ENCODE data around the gene ZNF784. TPM values are rescaled to one million over a fixed set of nuclear protein-coding genes. Genes with fewer than 3 reads are reported as not detected.

Gene ZNF784
- polyA plus RNA-seq, 2 of the 4 experiments (the other 2 are of a cell fraction), result 3.5 to 6.6 TPM

GRCh38 chr19:55638864-55639359 is 14.5 kb upstream of the ZNF784 start:
- DNase-seq (ENCODE audit: low read depth in 1 of 2, low spot score in 1 of 2) (peak; percentile 67 to 87), FAIRE-seq (no peak), ATAC-seq (peak in 1 of 2 experiments; percentile 15; a peak in 3 of 6 replicates)
- Histone ChIP-seq H3K27ac (no peak overlapping the region), H3K4me3 (no peak overlapping the region), H3K4me2 (no peak overlapping the region), H3K9me3 (no peaks in the 10 kb centered on the region), H3K4me1 (peaks cover 28% of the 10 kb centered on the region)
- ChIA-PET CTCF (interaction anchor here (0.6 to 24.9 kb wide), 13 partner anchors 7 to 975 kb away, joined by 3 to 363 read pairs (median 4); partner anchors contain the start of genes CCDC106 and ZNF784), POLR2A (interaction anchor here (0.6 to 3.4 kb wide), 5 partner anchors 14 to 428 kb away, joined by 3 to 20 read pairs (median 5); partner anchors contain the start of genes FIZ1, U2AF2 and ZNF784)
- TF ChIP-seq RAD21 (conservative IDR thresholded peaks at IDR 0.05 in 1 of 2, IDR thresholded peaks at IDR 0.05 in 1 of 2), result peak in 1 of 2 experiments; percentile 15; a peak in 1 of 5 replicates
- no peak for TF ChIP-seq REST (IDR thresholded peaks at IDR 0.05)
- TF ChIP-seq, protein P1, sequence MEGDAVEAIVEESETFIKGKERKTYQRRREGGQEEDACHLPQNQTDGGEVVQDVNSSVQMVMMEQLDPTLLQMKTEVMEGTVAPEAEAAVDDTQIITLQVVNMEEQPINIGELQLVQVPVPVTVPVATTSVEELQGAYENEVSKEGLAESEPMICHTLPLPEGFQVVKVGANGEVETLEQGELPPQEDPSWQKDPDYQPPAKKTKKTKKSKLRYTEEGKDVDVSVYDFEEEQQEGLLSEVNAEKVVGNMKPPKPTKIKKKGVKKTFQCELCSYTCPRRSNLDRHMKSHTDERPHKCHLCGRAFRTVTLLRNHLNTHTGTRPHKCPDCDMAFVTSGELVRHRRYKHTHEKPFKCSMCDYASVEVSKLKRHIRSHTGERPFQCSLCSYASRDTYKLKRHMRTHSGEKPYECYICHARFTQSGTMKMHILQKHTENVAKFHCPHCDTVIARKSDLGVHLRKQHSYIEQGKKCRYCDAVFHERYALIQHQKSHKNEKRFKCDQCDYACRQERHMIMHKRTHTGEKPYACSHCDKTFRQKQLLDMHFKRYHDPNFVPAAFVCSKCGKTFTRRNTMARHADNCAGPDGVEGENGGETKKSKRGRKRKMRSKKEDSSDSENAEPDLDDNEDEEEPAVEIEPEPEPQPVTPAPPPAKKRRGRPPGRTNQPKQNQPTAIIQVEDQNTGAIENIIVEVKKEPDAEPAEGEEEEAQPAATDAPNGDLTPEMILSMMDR (IDR thresholded peaks at IDR 0.05), result peak; percentile 54
- 0 out of 3 replicates have a peak, but pooled peaks have one; percentile 9 for TF ChIP-seq SMC3 (IDR thresholded peaks at IDR 0.05)
- TF ChIP-seq ZC3H11A (IDR thresholded peaks at IDR 0.05), result no peak
- TF ChIP-seq CEBPB (IDR thresholded peaks at IDR 0.05), result no peak
- TF ChIP-seq MAX (IDR thresholded peaks at IDR 0.05), result peak; percentile 43; the same call in 1 of the 2 replicates
- 82% methylated on average over 6 of the region's 6 CpGs for WGBS (ENCODE audit: missing lambda C conversion rate)

GRCh38 chr19:55637534-55637933 is 13.2 kb upstream of the ZNF784 start:
- WGBS (ENCODE audit: missing lambda C conversion rate), result 68% methylated on average over 11 of the region's 11 CpGs
- no peak overlapping the region for H3K4me2 ChIP-seq

More at GRCh38 chr19:55637534-55637933, 13.2 kb upstream of the ZNF784 start:
- ATAC-seq, result no peak
- Histone ChIP-seq H3K4me3 (no peak overlapping the region), H3K9me3 (no peaks in the 10 kb centered on the region), H3K4me1 (peaks cover 21% of the 10 kb centered on the region), H3K27ac (no peak overlapping the region)
- no peak for DNase-seq (ENCODE audit: low read depth in 1 of 2, low spot score in 1 of 2)
- ChIA-PET POLR2A (interaction anchor here (0.6 to 3.4 kb wide), 4 partner anchors 13 to 230 kb away, joined by 3 to 20 read pairs (median 7); partner anchors contain the start of genes FIZ1, U2AF2, UBE2S and ZNF784), CTCF (interaction anchor here (0.8 to 24.9 kb wide), 12 partner anchors 9 to 696 kb away, joined by 3 to 363 read pairs (median 3); partner anchors contain the start of genes CCDC106 and ZNF865)
- TF ChIP-seq POLR2AphosphoS2 (conservative IDR thresholded peaks at IDR 0.05; ENCODE audit: low read length) (no peak), RFX5 (IDR thresholded peaks at IDR 0.05) (no peak), ZSCAN20 (CRISPR knock-in tag; IDR thresholded peaks at IDR 0.05) (no peak), BHLHE40 (IDR thresholded peaks at IDR 0.05; ENCODE audit: low read depth, low read length) (no peak), HOXB13 (CRISPR knock-in tag; IDR thresholded peaks at IDR 0.05; ENCODE audit: low read depth) (no peak), NFE2L2 (conservative IDR thresholded peaks at IDR 0.05; ENCODE audit: low read length) (no peak), RAD21 (conservative IDR thresholded peaks at IDR 0.05 in 1 of 2, IDR thresholded peaks at IDR 0.05 in 1 of 2) (no peak), MYC (IDR thresholded peaks at IDR 0.05; ENCODE audit: borderline replicate concordance, low read length) (no peak), TFCP2L1 (CRISPR knock-in tag; IDR thresholded peaks at IDR 0.05) (no peak), FOXS1 (CRISPR knock-in tag; IDR thresholded peaks at IDR 0.05) (no peak), PBX3 (IDR thresholded peaks at IDR 0.05) (no peak)
- FAIRE-seq, result no peak

Data from A549 (cell line).